Activated T-cell treated with anti-CD3 and anti-CD28 coated beads, Interleukin-2, amount 50 U/mL, for 48 hours (primary cell): ENCODE results near the gene SDK1.

Experiments
- DNase-seq, 2 experiments: peaks; one replicate each; pipeline ENCODE4 v3.0.0-alpha.2; 2020

The SDK1 gene

DNA sequence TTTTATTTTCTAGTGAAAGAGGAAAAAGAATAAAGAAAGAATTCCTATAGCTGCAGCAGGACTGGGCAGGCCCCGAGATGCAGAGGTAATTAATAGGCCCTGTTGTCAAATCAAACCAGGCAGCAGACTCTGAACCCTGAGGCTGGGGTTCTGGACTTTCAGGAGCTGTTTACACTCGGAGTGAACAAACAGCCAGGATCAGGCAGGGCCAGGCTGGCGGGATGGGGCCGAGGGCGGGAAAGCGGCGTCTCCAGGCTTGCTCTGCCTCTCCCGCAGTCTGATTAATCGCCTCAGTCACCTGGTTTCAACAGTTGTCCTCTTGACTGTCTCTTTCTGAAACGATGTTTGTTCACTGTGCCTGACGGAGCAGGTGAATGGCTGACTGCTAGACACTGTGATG, 705.6 kb downstream of the SDK1 start:
- no peak for DNase-seq

DNA sequence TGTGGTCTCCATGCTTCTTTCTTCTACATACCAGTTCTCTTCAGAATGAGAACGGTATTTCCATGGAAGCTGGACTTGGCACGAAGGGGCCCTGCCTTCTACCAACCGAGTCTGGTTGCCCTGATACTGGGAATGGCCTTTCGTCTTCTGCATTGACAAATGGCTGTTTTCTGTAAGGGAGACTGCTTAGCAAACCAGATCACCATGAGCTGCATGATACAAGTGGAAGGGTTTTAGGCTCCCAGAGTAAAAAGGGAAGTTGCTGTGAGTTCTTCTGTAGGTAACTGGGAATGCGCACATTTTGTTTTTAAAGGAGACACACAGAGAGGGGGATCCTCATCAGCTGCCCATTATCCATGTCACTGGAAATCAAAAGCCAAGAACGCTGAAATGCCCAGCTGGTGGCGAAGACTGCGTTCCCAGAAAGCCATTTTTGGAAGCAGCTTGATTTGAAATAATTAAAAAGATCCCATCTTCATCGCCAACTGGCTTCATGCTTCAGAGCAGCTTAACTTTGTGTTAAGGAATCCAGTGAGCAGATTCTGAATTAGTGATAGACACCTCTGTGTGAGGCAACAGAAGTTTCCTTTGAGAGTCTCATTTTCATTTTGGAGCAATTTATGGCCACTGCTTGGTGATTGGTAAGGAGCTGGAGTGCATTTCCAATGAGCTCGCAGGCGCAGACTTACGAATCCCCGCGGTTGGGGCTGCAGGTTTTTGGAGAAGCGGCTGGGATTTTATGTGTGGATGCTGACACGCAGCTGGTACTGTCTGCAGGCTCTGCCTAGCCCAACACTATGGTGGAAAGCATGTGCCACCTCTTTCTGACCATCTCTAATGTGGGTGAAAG, 708.4 kb downstream of the SDK1 start:
- no peak for DNase-seq

DNA sequence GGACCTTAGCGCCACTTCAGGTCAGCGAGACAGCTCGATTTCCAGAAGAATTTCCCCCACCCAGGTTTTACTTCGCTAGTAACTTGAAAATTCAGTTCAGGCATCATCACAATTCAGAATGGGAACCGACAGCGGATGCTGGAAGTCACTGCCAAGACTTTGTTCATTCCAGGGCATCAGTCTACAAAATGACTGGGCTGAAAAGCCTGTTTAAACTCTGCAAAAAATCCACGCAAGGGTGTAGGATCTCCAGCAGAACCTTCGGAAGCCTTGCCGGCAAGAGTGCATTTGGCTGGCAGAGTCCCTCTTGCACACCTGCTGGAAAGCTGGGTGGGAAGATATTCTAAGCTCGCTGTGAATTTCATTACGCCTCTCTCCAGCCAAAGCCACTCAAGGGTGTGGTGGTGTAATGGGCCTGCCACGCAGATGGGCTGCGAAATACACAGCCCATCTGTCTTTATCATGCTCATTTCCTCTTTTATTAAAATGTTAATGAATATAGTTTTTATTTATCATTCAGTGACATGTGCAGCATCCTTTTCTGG, 709.1 kb downstream of the SDK1 start:
- DNase-seq: no peak

DNA sequence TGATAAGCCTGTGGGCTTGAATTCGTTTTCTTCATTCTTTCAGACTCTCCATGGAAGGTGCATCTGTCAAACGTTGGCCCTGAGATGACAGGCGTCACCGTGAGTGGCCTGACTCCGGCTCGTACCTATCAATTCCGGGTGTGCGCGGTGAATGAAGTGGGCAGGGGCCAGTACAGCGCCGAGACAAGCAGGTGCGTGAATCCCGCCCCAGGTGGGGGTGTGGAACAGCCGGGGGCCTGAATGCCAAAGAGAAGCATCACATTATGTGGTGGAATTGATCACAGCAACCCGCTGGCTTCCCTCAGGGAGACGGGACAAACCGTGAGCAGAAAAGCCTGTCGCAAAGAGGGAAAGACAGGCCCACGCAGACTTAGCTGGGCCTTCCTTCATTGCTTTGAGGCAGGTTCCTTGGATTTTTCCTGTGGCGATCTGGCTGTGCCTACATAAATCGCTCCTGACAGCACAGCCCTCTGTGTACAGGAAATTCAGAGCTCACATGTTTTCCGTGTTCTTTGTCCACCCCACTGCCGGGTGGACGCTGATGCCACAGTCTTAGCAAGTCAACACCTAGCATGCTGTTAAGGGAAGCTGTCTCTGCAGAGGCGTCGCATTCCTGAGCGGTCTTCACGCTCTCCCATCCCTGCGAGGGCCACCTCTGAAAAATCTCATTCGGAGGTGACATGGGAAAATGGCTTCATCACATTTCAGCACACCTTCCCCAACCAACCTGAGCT, 710.0 kb downstream of the SDK1 start:
- DNase-seq: no peak

DNA sequence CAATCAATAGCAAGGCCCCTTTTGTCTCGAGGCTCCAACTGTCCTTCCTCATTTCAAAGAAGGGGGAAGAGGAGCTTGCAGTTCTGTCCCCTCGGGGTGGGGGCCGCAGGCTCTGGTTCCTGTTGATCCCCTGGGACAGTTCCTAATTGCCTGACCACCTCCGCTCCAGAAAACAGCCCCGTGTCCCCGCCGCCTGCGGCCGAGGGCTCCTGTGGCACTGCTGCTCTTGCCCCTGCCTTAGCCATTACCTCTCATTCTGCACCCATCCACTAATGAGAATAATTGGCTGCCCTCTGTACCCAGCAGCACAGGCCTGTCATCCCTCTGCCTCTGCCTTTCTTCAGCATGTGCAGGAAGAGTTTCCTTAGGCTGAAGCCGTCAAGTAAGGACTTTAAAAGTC, 712.7 kb downstream of the SDK1 start:
- DNase-seq: no peak

DNA sequence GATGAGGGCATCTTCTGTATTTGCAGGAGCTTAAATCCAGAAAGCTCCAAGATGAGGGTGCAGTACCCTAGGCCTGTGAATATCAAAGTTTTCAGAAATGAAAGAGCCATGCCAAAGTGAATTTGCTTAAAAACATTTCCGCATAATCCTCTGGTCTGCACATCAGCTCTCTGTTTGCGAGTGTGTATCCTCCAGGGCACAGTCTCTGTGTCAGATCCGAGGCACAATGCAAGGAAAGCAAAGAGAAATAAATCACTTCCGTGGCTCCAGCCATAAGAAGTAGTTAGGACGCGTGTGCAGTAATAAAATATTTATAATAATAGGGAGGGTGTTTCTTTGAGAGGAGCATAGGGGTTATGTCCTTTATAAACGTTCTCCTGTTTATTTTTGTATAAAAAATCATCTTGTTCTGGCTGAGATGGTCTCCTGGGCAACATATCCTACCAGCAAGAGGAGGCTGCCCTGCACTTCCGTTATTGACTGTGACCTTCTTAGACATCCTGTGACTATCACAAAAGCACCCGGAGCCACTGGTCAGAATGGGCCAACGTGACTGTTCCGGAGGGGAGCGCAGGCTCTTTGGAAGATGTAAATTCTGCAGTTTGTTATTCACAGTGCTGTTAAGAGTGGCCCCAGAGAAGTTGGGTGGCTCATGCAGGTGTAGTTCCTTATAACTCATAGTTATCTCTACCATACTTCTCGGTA, 713.4 kb downstream of the SDK1 start:
- DNase-seq: no peak

DNA sequence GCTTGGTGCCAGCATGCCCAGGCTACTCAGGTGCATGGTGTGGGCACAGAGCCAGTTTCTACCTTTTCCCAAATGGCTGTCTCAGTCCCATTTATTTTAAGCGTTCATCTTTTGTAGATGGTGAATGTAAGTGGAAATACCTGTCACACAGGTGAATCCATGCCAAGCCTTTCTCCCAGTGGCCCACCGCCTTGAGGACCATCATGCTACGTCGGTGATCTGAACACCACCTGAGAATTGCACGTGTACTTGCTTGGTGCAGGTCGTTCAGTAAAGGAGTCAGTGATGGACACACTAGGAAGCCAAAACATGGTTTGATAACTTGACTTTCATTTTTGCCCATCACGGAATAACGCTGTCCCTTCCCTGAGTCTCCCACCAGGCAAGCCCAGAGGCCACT, 714.3 kb downstream of the SDK1 start:
- DNase-seq: no peak

DNA sequence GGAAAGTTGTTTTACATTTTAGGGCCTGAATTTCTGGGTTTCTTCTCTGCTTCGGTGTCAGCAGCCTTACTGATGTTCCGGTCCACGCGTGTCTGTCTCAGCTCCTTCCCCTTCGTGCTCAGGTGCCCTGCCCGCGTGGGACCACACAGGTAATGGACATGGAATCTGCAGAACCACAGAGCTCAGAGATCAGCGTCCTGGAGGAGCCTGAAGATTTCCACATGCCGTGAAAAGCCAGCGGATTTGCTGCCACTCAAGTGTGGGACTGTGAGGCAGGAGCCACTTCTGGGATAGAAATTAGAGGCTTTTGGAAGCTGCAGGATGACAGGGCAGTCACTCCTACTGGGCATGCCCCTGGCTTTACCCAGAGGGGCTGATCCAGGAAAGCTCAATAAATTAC, 714.9 kb downstream of the SDK1 start:
- DNase-seq: no peak

DNA sequence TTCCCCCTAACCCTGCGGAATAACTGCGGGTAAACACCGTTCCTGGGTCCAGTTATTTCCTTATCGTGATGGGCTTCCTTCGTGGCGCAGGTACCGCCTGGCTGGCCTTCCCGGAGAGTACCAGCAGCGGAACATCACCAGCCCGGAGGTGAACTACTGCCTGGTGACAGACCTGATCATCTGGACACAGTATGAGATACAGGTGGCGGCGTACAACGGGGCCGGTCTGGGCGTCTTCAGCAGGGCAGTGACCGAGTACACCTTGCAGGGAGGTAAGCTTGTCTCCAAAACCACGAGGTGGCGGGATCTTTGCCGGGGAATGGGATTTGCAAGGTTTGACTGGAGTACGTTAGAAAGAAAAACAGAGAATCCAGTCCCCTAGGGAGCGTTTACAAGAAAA, 716.0 kb downstream of the SDK1 start:
- DNase-seq: no peak

DNA sequence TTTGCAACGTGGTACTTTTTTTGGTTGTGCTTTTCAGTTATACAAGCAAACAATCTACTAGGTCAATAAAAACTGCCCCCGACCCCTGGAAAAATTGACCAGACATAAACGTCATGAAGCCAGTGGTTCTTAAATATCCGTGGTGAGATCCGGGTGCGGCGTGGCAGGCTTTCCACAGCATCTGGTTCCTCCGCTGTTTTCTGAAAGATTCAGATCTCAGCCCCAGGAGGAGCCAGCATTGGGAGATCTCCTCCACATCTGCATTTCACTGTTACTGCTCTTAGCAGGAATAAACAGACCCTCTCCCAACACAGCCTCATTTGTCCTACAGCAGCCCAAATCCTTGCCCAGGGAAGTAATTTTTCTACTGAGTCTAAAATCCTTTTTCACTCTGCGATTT, 716.7 kb downstream of the SDK1 start:
- DNase-seq: no peak

DNA sequence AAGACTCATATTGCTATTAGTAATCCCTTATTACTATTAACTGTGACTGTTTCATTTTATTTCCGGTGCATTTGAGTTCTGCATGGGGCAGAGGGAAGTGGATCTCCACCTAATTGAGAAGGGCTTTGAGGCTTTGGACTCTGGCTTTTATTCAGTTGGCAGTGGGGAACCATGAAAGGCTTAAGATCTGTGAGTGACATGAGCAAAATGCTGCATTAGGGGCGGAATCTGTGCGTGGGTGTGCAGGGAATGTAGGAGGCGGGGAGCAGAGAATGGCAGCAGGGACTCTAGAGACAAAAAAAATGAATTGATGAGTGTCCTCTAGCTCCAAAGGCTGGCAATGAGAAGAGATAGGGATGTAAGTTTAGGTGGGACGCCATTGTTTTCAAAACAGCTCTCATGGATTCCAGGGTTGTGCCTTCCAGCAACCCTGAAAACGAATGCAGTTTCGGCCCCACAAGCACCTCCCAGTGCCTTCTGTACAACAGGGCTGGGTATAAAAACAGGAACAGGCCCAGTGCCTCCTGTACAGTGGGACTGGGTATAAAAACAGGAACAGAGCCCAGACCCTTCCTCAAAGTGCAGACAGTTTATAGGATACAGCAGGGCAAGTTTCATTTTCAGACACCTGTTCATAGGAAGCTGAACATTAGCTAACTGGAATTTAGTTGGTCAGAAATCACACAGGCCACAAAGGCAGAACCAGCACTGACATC, 717.7 kb downstream of the SDK1 start:
- DNase-seq: no peak

DNA sequence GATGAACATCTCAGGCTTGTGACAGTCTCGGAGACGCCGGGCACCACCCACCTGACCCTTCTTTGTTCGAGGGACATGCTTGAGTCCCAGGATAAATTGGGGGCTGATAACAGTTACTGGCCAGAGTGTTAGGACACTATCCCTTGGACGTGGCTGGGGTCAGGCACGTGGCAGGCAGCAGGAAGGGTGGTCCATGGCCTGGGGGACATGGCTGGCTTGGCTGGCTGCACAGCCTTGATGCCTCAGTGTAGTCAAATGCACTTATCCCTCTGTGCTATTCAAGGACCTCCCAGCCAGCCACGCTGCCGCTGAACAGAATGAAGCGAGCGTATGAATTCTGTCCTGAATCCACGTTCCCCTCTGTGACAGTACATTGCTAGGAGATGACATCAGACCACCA, 719.0 kb downstream of the SDK1 start:
- DNase-seq: no peak

DNA sequence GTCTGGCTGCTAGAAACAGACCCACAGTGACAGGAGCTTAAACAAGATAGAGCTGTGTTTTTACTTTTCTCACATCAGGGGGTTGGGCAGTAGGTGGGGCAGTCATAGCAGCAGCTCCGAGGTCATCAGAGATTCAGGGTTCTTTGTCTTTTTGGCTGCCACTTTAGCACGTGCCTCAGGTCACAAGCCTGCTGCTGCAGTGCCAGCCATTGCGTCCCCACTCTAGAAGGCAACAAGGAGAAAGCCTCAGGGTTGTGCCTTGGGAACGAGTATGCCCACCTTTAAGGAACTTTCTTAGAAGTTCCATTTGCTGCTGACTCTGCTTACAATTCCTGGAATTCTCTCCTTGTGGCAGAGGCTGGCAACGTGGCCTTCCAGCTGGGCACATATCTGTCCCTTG, 720.4 kb downstream of the SDK1 start:
- DNase-seq: no peak

DNA sequence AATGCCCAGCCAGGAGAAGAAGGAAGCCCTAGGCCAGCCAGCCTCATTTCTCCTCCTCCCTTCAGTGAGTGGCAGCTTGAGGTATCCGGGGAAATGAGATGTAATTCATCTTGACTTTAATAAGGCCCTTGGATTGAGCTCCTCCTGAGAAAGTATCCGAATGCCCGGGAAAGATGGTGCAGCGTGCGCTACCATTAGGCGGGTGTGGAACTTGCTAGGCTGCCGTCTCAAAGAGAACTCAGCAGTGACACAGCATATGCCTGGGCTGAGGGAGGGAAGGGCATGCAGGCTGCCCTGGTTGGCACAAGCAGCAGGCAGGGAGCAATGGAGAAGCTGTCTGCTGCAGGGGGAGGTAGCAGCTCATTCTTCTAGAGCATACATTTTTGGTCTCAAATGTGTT, 721.2 kb downstream of the SDK1 start:
- DNase-seq: no peak

DNA sequence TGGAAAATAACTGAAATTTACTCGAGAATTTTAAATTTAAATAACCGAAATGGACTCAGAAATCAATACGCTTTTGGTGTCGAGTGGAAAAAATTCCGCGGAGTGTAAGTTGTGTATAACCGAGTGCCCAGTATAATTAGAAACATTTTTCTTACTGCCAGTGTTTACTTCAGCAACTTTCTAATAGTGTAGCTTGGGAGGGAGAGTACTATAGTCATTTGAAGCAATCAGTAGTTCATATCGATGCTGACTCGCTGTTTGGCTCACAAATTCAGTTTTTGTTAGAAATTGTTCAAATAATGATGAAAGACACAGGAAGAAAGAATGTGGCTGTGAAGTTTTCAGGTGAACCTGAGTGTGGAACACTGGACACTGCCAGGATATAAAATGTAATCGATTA, 722.5 kb downstream of the SDK1 start:
- DNase-seq: no peak

DNA sequence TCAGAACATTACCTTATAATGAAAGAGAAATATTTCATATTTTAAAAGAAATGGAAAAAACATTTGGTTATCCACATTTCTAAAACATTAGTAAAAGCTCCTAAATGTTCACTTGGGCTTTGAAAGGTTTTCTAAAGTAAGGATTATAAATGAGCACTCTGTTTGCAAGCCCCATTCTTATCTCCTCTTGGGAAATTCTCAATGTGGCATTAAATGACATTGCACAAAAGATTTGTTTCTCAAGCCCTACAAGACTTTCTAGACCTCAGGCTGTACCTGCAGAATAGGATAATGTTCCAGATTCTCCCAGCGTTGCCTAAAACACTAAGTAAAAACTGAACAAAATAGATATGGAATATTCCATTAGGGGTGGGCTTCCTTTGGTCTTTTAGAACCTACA, 723.1 kb downstream of the SDK1 start:
- DNase-seq: no peak

DNA sequence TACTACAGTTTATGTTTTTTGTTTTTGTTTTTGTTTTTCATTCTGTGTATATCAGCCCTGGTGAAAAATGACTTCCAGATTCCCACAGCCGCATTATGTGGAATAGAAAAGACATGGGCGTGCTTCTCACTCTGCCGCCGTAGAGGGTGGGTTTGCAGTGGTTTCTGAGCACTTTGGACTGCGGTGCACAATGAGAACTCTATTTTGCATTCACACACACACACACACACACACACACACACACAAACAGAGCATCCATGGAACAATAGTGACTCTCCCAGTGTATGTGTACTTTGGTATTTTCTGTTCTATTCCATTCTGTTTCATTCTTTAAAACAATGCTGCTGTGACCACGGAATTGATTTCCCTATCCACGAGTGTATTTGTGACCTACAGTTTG, 723.8 kb downstream of the SDK1 start:
- no peak for DNase-seq

DNA sequence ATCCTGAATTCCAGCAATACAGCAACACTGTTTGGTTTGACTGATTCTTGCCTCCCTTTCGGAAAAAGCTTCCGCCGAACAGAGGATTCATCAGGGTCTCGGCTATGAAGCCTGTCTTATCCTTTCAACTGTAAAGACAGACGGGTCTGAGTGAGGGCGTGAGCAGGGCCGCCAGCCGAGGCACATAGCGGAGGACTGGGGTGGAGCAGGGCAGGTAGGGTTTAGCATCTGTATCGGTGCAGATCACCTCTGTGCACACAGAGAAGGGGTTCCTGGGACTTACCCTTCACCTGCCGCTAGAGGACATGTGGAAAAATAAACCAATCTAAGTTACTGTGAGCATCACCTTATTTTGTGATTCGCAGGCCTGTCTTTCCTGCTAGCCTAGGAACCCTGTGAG, 724.2 kb downstream of the SDK1 start:
- DNase-seq: no peak

DNA sequence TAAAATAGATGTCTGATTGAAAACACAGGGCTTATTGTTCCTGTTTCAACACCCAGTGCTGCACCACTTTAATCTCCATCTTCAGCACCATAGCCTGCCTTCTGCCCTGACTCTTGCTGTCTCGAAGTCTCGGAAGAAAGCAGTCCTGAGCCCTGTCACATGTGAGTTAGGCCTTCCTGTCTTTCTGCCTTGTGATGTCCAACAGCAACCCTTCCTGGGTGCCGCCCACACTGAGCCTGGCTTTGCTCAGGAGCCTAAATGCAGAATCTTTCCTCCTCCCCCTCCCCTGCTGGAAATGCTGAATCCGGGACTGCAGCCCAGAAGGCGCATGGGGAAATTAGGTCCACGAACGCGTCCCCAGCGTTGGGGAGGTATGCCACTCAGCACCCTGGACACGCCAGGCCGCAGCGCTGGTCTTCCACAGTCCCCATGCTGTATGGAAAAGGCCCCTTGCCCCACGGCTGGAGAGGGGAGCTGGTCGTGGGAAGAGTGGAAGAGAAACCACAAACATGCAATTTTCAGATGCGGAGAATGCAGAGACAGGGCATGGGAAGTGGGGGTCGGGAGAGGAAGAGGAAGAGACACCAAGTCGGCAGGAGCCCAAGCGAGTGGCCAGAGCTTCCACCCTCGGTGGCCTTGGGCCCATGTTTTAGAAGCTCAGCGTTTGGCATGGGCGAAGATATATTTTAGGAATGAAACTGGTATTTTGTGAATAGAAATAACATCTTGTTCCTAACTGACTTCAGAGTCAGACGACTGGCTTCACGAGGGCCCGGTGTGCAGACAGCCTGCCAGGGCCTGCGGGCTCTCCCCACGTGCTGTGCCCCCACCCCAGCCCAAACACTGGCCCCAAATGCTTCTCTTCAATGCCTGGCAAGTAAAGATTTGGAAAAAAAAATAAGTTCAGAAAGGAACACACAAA, 724.9 kb downstream of the SDK1 start:
- DNase-seq: no peak

DNA sequence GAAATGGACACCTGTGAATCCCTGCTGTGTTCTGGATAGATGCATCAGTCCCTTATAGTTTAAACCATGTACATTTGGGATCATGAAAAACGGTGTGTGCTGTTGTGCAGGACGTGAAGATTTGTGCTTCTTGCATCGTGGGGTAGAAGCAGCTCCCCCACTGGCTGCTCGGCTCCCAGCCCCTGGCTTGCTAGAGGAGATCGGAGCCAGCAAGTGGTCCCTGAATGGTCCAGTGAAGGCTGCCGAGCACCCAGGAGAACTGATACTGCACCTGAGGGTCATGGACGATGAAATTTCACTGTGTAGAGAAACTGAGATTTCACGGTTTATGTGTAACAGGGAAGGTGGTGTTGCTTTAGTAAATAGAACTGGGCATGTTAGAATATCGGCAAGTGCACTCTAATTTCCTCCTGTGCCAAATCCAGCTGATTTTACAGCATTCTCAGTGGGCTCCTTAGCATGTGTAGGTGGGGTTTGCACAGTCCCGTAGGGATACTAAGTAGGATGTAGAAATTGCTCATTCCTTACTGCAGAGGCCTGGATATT, 726.0 kb downstream of the SDK1 start:
- DNase-seq: no peak

DNA sequence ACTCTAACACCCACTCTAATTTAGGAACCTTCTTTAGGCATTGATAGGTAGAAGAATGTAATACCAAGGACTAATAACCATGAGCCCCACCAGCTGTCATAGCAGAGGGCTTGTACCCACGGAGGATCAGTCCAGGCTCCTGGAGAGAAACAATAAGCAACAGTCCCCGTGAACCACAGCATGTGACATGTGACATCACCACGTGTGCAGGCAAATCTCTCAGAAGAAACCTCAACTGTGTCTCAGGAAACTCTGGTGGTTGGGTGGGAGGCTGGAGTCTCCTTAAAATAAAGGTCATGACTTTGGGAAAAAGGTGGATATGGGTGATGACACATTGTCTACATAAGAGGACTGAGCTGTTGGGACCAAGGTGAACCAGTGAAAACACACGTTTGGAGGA, 727.2 kb downstream of the SDK1 start:
- no peak for DNase-seq

DNA sequence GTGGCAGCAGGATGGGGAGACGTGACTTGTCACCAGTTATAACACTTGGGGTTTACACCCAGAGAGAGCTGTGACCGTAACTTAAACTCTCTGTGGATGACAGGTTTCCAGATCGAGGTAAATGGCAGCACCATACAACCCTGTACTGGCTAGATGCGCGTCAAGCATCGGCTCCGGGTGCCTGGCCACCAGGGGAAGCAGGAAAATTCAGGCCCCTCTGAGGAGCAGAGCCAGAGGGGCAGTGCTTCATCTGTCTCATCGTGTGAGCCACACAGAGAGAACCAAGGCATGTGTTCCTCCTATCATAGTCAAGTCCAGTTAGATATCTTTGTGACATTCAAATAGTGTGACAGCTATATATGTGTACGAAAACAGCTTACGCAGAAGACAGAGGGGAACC, 728.9 kb downstream of the SDK1 start:
- no peak for DNase-seq
